ENCODE data around the gene CDCA3.

- no peak for TF ChIP-seq CTCF (IDR thresholded peaks at IDR 0.05)
- TF ChIP-seq POLR2AphosphoS5 (IDR thresholded peaks at IDR 0.05), result no peak
- no peak for TF ChIP-seq EP300 (IDR thresholded peaks at IDR 0.05)
- TF ChIP-seq POLR2A (IDR thresholded peaks at IDR 0.05), result peak in 1 of 4 donors; percentile 39
These were observed 20.2 kb upstream of the CDCA3 start for GRCh38 chr12:6871052-6871957.

Measured in upper lobe of left lung (tissue), 4 donors.